ENCODE measurements around the gene HGD.
A peak's percentile ranks its signal among the peaks of the same experiment; 100 is the strongest.

HGD gene, protein sequence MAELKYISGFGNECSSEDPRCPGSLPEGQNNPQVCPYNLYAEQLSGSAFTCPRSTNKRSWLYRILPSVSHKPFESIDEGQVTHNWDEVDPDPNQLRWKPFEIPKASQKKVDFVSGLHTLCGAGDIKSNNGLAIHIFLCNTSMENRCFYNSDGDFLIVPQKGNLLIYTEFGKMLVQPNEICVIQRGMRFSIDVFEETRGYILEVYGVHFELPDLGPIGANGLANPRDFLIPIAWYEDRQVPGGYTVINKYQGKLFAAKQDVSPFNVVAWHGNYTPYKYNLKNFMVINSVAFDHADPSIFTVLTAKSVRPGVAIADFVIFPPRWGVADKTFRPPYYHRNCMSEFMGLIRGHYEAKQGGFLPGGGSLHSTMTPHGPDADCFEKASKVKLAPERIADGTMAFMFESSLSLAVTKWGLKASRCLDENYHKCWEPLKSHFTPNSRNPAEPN
- 0.11 to 1.9 (median 1.9) reads per million in 3 experiments for total RNA-seq

DNA sequence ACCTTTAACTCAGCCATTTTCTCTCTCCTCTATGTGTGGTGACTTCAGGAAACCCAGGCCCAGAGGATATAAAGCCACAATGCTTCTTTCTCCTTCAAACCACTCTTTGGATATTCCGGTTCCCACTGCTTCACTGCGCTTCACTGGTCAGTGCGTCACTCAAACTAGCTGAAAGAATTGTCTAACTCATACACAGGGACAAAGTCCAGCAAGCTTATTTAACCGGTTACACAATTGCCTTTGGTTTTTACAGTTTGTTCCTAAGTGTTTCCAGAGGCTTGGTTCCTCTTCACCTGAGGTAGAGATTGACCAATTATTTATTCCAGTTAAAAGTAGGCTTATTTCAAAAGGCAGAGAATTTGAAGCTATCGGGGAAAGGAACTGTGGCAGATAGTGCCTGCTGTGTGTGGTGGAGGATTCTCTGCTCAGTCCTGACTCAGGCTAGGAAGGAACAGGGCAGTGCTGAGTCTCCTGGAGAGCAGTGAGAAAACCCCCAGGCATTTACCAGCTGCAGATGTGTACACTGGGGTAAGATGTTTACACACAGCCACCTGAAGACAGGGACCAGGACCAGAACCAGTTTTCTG lies at the start of gene HGD:
HGD (minus strand) TSS at position 145 of the 587 bp plus-strand sequence; CDS start at position 17, 128 bp downstream.
- DNase-seq: no peak

DNA sequence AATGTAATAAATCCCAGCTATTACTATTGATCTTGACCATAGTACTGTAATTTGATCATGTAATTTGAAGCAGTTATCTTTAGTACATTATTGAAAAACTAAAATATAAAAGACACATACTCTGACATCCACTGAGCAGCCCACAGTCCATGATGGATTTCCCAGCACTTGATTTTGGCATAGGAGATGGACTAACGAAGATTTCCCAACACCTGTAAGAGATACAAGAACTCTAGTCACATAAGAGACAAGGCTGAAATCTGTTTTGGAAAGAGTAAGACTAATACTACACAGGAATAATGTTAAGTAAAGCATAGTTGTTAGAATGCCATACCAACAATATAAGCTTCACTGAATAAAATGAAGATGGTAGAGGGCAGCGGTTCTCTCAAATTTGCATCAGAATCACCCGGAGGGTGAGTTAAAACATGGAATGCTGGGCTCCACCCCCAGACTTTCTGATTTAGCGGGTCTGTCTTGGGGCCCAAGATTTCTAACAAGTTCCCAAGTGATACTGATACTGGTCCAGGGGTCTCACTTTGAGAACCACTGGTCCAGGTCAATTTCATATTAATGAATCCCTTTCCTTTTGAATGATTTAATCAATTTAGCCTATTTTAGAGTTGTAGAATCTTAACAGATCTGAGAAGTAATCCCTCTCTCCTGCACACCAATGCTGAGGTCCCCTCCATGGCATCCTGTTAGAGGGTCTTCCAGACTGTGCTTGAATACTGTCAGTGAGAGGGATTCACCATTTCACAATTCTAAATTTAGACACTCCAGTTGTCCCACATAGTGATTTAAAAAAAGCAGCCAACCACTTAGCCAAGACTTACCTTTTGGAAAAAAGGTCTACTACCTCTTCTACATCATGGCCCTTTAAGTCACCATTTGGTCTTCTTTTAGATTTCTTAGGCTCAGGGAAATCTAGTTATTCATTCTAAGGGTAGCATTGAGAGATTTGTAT lies 48.8 kb upstream of the HGD start:
- no peak for DNase-seq

DNA sequence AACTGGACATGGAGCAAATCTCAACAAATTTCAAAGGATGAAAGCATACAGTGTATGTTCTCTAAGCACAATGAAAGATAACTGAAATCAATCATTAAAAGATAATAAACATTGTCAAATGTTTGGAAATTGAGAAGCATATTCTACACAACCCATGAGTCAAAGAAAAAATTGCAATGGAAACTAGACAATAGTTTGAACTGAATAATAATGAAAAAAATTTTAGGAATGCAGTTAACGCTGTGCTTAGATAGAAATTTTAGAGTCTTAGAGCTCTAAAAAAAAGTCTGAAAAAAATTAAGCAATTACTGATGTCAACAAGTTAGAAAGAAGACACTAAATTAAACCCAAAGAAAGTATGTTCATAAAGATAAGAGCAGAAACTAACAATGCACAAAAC lies 44.8 kb upstream of the HGD start:
- DNase-seq: no peak

DNA sequence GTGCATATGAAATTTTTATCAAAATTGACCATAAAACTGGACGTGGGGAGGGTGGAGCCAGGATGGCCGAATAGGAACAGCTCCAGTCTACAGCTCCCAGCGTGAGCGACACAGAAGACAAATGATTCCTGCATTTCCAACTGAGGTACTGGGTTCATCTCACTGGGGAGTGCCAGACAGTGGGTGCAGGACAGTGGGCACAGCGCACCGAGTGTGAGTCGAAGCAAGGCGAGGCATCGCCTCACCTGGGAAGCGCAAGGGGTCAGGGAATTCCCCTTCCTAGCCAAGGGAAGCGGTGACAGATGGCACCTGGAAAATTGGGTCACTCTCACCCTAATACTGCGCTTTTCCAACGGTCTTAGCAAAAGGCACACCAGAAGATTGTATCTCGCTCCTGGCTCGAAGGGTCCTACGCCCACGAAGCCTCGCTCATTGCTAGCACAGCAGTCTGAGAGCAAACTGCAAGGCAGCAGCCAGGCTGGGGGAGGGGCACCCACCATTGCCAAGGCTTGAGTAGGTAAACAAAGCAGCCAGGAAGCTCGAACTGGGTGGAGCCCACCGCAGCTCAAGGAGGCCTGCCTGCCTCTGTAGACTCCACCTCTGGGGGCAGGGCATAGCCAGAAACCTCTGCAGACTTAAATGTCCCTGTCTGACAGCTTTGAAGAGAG lies 37.3 kb upstream of the HGD start:
- peak; percentile 84 for DNase-seq

DNA sequence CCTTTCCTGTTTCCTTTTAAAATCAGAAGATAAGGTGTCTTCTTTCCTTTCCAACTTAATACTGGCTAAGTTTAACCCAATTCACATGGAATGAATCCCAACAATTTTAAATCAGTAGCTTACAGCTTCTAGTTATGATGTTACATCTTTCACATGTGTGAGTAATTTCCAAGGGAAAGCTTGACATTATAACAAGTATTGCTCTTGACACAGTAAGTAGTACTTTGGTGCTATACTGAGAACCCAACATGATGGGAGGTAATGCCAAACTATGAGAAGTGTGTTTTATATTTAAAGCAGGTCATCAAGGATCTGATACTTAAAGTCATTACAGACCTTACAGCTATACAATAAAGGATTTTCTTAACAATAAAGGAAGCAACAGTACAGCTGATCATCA lies 31.2 kb upstream of the HGD start:
- no peak for DNase-seq

DNA sequence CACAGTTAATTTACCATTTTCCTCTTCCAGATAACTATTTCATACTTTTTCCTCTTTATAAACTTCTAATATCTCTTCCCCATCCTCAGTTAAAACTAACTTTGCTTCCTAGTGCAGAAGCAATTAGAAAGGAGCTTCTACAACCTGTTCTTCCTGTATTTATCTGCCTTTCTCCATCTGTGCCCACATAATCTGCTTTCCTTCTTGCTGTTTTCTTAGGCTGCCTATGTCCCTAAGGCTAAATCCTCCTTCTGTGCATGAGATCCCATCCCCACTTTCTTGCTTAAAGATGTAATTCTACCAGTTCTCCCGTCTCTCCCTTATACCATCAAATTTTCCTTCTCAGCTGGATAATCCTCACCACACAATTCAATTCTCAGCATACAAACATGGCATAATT lies 28.3 kb upstream of the HGD start:
- no peak for DNase-seq

DNA sequence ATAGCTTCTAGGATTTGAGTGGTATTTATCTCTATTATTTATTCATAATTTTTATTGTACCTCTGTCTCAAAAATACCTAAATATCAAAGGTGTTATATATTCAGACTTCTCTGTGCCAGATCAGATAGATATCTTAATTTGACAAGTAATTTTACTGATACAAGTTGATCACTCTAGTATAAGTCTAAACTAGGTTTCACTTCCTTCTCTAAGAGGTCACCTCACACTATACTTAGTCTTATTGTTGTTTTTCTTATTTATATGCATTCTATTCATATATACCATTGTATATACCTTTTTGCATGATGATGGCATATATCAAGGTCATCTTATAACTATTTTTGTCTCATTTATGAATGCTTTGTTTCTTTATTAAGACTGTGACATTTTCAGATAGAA lies 26.4 kb upstream of the HGD start:
- DNase-seq: no peak

DNA sequence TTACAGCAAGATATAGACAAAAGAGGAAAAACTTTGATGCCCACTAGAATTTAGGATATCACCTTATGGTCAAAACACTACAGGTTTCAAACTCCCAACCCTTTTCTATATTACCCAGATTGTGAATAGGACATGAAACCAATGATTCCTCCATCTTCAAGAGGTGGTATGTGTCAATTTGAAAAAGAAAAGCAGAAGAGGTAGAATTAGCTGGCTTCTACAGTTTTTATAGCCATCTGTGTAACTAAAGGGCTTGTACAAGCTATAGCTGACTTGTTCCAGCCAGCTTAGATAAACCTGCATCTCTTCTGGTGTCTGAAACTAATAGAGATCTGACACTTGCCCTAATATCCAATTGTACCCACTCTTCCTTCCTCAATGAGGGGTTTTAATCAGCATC lies 24.9 kb upstream of the HGD start:
- DNase-seq: no peak

DNA sequence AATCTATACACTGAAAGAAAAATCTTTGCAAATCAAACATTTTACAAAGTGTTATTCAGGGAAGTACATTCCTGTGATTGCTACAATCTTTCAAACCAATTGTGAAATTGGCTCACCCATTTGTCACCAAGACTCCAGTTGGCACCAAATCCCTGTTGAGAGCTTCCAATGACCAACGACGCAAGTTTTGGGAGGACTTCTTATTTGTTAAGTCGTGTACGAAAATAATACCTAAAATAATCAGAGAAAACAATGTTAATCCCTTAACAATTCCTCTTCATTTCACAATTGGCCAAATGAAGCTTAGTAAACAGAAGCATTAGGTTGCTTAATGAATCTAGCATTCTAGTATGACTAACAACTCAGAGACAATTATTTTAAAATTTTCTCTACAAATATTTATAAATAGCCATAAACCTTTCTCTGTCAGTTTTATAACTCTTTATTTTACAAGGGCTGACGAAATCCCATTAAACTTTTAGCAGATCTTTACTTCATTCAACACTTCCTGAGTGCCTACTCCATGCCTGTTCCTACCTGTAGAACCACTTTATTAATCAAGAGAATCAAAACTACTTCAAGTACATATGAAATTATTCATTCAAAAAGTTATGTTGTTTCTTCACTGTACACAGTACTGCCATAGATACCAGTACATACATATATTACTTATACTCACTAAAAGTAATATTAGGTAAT lies 24.0 kb upstream of the HGD start:
- DNase-seq: no peak

DNA sequence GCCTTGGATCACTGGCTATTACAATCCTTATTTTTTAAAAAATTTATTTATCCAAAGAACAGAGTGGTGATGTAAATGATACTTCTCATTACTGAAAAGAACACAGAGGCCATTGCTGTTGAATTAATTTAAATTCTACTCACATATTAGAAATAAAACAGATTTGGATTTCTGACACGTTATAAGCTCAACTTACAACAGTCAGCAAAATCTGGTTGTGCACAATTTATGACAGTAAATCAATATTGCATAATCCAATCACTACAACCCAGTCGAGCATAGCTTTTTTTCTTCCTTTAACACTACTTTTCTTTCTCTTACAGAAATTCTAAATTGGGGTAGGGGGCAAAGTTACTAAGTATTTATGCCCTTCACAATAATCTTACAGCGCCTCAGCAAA lies 17.3 kb upstream of the HGD start:
- DNase-seq: no peak

DNA sequence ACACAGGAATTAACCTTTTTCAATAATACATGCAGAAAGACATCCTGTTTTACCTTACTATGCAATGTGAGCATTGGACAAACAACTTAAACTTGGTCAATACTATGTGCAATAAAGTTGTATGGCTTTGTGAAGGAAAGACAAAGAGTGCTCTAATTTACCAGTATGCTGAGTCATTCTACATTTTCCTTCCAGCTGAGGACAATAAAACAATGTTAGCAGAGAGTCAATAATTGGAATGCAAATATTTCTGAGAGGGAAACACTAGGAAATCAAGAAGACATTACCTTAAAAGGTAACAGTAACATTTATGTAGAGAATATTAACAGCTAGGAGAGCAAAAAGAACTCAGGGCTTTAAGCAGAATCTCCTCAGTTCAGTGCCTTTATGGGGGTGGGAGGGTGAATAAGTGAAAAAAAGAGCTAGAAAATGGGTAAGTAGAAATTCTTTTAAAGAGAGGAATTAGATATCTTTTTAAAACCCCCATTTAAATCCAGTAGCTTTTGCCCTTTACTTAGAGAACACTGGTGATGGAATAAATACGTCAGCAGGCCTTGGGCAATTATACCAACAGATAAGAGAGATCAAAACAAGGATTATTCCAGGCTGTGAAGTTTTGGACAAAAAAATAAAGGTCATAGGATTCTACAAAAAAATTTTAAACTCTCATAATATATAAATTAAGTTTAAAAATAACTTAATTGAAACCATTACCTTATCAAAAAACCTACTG lies 11.6 kb upstream of the HGD start:
- DNase-seq: no peak

DNA sequence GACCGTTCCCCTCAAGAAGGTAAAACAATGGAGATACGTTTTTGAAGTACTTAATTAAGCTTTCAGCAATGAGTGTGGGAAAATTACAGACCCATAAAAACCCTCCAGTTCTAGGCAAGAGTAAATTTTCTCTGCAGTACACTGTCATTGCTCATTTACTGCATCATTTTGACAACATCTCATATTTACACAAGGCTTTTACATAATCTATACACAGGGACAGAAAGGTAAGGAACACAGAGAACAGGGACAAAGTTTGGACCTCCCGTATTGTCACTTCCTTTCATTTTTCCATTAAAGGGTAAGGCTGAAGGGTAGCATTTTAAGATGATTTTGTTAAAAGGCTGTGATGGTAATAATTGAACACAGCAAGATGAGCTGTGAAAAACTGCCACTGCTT lies 7.4 kb upstream of the HGD start:
- DNase-seq: no peak

DNA sequence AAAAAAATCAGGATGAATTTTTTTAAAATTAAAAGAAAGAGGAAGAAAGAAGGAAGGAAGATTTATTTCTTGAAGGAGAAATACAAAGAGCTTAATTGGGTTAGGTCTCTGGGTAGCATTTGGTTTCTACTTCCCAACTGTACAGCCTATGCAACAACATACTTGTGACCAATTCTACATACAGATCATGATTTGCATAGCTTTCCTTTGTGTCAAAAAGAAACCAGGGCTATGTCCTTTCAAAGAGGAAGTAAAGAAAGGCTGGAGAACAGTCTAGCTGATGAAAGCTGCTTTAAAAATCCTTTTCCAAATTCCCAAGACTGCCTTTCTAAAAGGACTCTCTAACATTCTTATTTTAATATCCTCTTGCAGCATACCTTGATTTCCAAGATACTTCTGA lies 6.1 kb upstream of the HGD start:
- DNase-seq: no peak

DNA sequence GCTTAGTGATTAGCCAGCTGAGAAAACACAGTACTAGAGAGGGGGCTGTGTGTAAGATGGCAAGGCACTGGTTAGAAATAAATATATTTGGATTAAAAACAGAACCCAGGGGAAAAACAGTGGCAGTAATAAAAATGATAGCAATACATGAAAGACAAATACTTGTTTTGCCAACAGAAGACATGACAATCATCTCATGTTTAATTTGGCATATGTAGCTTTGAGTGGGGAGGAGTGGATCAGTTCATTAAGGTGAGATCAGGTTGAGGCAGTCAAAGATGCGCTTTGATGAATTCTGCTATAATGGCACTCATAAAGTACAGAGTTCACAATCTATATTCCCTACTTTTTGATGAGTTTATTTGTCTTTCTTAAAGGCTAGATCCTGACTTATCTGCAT lies 3.4 kb upstream of the HGD start:
- DNase-seq: no peak

DNA sequence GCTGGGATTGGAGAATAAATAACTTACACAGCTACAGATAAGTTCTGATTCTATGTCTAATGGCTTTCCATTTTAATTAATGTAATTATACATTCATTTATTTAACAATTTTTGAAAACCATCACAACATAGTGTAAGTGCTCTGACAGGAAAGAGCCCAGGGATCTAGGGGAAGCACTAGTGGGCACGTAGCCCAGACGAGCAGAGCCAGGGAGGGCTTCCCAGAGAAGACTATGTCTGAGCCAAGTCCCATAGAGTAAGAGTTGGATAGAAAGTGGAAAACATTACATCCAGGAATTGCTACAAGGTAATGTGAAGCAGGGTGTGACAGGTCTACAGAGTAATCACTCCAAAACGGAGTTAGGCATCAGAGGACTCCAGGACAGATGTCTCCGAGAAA lies 2.9 kb upstream of the HGD start:
- DNase-seq: no peak

DNA sequence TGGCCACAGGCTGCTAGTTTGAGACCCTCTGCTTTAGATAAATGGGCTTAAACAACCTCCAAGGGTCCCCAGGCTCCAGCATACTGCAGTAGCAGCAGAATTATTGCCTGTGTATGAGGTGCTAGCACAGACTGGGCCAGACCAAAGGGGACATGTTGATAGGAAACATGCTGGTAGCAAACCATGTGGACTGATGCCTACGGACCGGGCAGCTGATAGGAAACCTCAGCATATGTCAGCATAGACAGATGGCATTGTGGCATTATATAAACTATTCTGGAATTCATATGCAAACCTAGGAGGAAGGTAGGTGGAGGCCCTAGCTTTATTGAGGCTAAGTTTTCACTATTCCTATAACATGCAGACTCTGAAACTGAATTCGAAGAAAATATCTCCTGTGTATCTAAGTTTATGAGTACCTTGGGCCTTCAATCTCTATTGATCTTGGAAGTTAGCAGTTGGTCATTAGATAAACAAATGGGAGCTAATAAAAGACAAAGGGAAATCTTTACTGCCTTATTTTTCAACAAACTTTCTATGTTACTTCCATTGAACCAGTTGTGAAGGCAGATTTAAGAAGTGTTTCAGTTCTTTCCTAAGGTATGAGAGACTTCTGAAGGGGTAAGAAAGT lies 1.7 kb upstream of the HGD start:
- DNase-seq: no peak

DNA sequence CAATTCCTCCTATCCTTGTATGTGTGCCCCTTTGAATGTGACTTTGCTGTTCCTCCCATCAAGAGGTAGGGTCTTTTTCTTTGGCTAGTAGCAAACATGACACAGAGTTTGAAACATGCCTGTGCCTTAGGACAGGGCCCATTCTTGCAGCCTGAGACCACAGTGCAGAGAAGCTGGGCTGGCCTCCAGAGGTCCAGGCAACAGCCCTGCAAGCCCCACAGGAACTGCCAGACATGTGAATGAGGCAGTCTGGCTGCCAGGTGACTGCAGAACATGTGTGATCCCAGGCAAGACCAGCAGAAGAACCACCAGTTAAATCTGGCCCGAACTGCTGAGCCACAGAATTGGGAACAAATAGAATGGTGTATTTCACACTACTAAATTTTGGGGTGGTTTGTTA lies 1.2 kb upstream of the HGD start:
- no peak for DNase-seq

DNA sequence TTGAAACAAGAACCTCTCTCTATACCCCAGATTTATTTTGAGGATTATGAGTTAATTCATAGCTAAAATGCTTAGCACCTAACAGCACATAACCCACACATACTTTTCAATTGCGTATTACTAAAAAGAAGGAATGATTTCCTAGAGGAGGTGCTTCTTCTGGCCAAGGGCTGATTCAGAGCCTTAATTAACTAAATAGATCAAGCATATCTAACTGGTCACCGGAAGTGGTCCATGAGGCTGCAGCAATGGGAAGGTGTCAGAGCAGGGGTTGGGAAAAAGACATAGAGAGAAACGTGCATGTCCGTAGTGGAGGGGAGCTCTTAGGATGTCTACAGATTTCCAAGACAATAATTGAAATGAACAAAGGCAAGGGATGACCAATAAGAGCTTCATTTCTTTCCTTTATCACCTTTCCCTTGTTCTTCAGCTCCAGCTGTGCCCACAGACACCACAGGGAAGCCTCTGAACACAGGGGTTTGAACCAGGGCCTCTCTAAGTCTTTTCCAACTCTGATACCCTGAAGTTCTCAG lies 467 bp downstream of the HGD start:
- no peak for DNase-seq

DNA sequence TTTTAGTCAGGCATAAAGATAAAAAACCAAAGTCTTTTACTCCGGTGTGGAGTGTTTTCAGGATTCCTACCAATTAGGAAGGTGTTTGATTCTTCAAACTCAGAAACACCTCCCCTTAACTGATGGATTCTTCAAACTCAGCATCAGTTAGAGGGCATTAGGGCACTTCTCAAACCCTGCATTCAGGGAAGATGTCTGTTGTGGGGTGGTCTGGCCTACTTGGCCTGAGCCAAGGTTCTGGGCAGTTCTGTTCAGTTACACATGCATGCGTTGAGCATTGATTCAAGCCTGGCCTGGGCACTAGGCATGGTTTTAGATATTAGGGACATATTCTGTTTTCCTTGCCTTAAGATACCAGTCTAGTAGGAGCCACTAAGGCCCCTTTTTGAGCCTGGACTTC lies 1.0 kb downstream of the HGD start:
- DNase-seq: no peak

DNA sequence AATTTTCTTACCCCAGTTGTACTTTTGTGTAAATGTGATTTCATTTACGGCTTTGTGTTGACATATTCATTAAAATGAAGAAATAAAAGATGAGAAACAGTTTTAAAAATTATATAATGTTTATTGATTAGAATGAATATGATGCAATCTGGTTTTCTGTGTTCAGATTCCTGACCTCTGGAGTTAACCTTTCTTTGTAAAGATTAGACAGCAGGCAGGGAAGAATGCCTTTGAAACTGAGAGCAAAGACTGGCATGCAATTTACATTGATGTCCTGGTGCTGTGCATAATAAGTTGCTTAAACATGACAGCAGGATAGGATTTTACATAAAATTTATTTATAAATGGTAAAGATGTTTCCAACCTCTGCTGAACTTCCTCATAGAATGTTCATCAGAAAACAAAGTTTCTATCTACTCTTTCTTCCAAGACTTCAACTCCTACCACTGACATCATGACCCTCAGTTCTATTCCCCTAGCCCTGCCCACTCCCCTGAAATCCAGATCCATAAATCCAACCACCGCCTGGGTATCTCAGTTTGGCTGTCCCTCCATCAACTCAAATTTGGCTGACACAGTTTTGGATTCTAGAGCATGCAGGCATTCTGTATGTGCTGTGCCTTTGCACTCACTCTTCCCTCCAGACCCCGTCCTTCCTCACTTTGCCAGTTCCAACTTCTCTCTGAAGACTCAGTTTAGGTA lies 1.7 kb downstream of the HGD start:
- DNase-seq: no peak

All from central memory CD4-positive, alpha-beta T cell (primary cell).